HepG2 (cell line): Measurements from ENCODE around the gene TWNK. TPM values are rescaled to one million over a fixed set of nuclear protein-coding genes. Genes with fewer than 3 reads are reported as not detected.

ENCODE experiments used
- FLYWCH1 ChIP-seq: sonication (generic); formaldehyde crosslinking; IDR thresholded peaks from 2 replicates; pipeline ENCODE4 v1.8.1; 2023; ENCODE audit warnings: mild to moderate bottlenecking, missing genetic modification reagents
- FOXC1 ChIP-seq: sonication (generic); formaldehyde crosslinking; IDR thresholded peaks from 2 replicates; pipeline ENCODE4 v1.8.0; 2022; ENCODE audit warnings: mild to moderate bottlenecking, missing genetic modification reagents, borderline replicate concordance
- IKZF4 ChIP-seq: sonication (generic); formaldehyde crosslinking; IDR thresholded peaks from 2 replicates; pipeline ENCODE4 v1.5.1; 2020; ENCODE audit warnings: borderline replicate concordance, mild to moderate bottlenecking, low read depth, missing genetic modification reagents; ENCODE audit errors: not compliant biosample characterization
- ISL2 ChIP-seq: sonication (generic); formaldehyde crosslinking; IDR thresholded peaks from 2 replicates; pipeline ENCODE4 v1.5.0; 2020; ENCODE audit warnings: missing genetic modification reagents
- NR2F1 ChIP-seq, 2 experiments: fragments of 450-650 bp in 1 of 2; formaldehyde crosslinking in 1 of 2; IDR thresholded peaks; 2 replicates each; pipeline versions ENCODE4 v1.5.0 to v1.6.1; 2016 to 2020; ENCODE audit warnings: mild to moderate bottlenecking in 1 of 2, missing compliant biosample characterization in 1 of 2, missing genetic modification reagents in 1 of 2, moderate library complexity in 1 of 2
- NR2F2 ChIP-seq: IDR thresholded peaks from 2 replicates; pipeline ENCODE4 v1.6.1; 2012; ENCODE audit warnings: low read depth, inconsistent platforms, borderline replicate concordance
- POLR2G ChIP-seq: fragments of 200-400 bp; formaldehyde crosslinking; IDR thresholded peaks from 2 replicates; pipeline ENCODE4 v1.6.1; 2018; ENCODE audit warnings: mild to moderate bottlenecking, low read depth, low read length, moderate library complexity
- RFX3 ChIP-seq: IDR thresholded peaks from 2 replicates; pipeline ENCODE4 v1.6.1; 2016; ENCODE audit warnings: missing biosample characterization, missing genetic modification reagents
- SIN3B ChIP-seq: fragments of 150-350 bp; IDR thresholded peaks from 2 replicates; pipeline ENCODE4 v1.6.1; 2014; ENCODE audit warnings: low read length
- SMYD3 ChIP-seq: sonication (generic); formaldehyde crosslinking; IDR thresholded peaks from 2 replicates; pipeline ENCODE4 v1.8.1; 2023; ENCODE audit warnings: mild to moderate bottlenecking, missing genetic modification reagents
- TCF12 ChIP-seq, 2 experiments: fragments of 450-650 bp in 1 of 2; sonication (generic) in 1 of 2; formaldehyde crosslinking in 1 of 2; IDR thresholded peaks; 2 replicates each; pipeline versions ENCODE4 v1.6.1 to v1.8.0; 2017 to 2022; ENCODE audit warnings: antibody characterized with exemption in 1 of 2, mild to moderate bottlenecking in 1 of 2, missing genetic modification reagents in 1 of 2, moderate library complexity in 1 of 2
- U2AF1 ChIP-seq: fragments of 200-400 bp; formaldehyde crosslinking; optimal IDR thresholded peaks from 2 replicates; pipeline ENCODE3; 2017; ENCODE audit warnings: mild to moderate bottlenecking, low read depth, low read length
- ZMYM3 ChIP-seq: sonication (generic); formaldehyde crosslinking; IDR thresholded peaks from 2 replicates; pipeline ENCODE4 v1.5.1; 2020; ENCODE audit warnings: mild to moderate bottlenecking, missing genetic modification reagents
- ZNF24 ChIP-seq: fragments of 450-650 bp; IDR thresholded peaks from 2 replicates; pipeline ENCODE4 v1.6.1; 2017; ENCODE audit warnings: antibody characterized with exemption, mild to moderate bottlenecking
- ZNF713 ChIP-seq: sonication (generic); formaldehyde crosslinking; IDR thresholded peaks from 2 replicates; pipeline ENCODE4 v1.4.0; 2020; ENCODE audit warnings: mild to moderate bottlenecking, missing genetic modification reagents
- ZNF749 ChIP-seq: sonication (generic); formaldehyde crosslinking; IDR thresholded peaks from 2 replicates; pipeline ENCODE4 v1.8.0; 2022; ENCODE audit warnings: mild to moderate bottlenecking, missing genetic modification reagents, moderate library complexity, borderline replicate concordance
- ZNF788 ChIP-seq: sonication (generic); formaldehyde crosslinking; IDR thresholded peaks from 2 replicates; pipeline ENCODE4 v1.5.0; 2020; ENCODE audit warnings: mild to moderate bottlenecking, missing genetic modification reagents, borderline replicate concordance
- ZNF83 ChIP-seq: sonication (generic); formaldehyde crosslinking; IDR thresholded peaks from 2 replicates; pipeline ENCODE4 v1.4.0; 2020; ENCODE audit warnings: missing genetic modification reagents, mild to moderate bottlenecking, borderline replicate concordance
- polyA plus RNA-seq, 8 experiments: library from polyadenylated mRNA; depleted of rRNA in 3 of 8; stranded (reverse) in 7 of 8; unstranded in 1 of 8; fragments of >200 nt; fragmentation: Illumina TruSeq in 4 of 8; extraction: Trizol in 4 of 8; gene quantifications; 2 replicates each; pipeline versions ENCODE4 v1.2.1 to v1.2.3, GENCODE V29; 2011 to 2016; ENCODE audit warnings: low read depth in 4 of 8, missing spikeins in 1 of 8, mixed read lengths in 1 of 8; ENCODE audit not compliant: insufficient read depth in 1 of 8
- total RNA-seq, 5 experiments: library from RNA; depleted of rRNA; stranded (reverse); fragments of >200 nt; fragmentation: Illumina TruSeq; extraction: Trizol; gene quantifications; 2 replicates each; pipeline ENCODE4 v1.2.3, GENCODE V29; 2016; ENCODE audit warnings: low read depth in 1 of 5
- TF ChIP-seq, protein P1 (sequence below): sonication (generic); formaldehyde crosslinking; IDR thresholded peaks from 2 replicates; pipeline ENCODE4 v1.9.0; 2021; ENCODE audit warnings: mild to moderate bottlenecking, missing genetic modification reagents
- TF ChIP-seq, protein P2 (sequence below): sonication (generic); formaldehyde crosslinking; IDR thresholded peaks from 2 replicates; pipeline ENCODE4 v1.4.0; 2020; ENCODE audit warnings: mild to moderate bottlenecking, missing genetic modification reagents
- TF ChIP-seq, protein P3 (sequence below): sonication (generic); formaldehyde crosslinking; IDR thresholded peaks from 2 replicates; pipeline ENCODE4 v1.5.0; 2020; ENCODE audit warnings: missing genetic modification reagents

The TWNK gene
- total and polyA plus RNA-seq, 2 of the 13 experiments (the other 11 are each of a cell fraction or from before 2014, with no cell fraction given), result 10.7 to 16.5 TPM

DNA sequence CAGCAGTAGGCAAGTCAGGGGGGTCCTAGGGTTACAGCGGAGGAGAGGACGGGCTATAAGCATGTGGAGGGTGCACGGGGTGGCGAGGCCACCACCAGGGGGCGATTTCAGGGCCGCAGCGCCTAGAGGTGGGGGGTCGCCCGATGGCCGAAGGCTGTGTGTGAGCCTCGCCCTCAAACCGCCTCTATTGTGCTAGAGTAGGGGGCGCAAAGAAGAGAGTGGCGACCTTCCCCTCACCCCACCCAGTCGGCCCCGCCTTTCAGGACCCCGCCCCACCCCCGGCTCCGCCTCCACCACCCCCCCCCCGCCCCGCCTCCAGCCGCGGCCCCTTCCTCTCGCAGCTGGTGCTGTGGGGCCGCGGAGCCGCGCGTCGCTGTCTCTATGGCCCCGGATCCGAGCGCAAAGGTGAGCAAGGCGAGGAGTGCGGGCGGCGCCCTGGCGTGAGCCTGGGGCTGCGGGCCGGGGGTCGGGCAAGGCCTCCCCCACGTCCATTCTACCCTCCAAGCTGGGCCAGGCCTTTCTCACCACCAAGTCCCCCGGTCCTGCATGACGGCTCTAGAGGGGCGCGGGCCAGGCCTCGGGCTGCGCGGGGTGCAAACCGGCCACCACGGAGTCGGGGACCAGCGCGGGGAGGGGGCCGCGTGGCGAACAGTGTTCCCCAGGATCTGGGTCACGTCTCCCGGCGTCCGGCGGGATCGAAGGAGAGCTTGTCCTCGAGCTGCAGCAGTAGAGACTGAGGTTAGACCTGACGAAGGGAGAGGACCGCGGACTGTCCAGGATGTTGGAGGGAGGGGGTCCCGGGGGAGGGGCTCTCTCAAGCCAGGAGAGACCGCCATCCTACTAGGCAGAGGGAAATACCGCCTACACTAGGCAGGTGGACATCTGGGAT lies 17.9 kb upstream of the TWNK start, which contains the start of gene SEMA4G (continued):
- TF ChIP-seq, protein P1, sequence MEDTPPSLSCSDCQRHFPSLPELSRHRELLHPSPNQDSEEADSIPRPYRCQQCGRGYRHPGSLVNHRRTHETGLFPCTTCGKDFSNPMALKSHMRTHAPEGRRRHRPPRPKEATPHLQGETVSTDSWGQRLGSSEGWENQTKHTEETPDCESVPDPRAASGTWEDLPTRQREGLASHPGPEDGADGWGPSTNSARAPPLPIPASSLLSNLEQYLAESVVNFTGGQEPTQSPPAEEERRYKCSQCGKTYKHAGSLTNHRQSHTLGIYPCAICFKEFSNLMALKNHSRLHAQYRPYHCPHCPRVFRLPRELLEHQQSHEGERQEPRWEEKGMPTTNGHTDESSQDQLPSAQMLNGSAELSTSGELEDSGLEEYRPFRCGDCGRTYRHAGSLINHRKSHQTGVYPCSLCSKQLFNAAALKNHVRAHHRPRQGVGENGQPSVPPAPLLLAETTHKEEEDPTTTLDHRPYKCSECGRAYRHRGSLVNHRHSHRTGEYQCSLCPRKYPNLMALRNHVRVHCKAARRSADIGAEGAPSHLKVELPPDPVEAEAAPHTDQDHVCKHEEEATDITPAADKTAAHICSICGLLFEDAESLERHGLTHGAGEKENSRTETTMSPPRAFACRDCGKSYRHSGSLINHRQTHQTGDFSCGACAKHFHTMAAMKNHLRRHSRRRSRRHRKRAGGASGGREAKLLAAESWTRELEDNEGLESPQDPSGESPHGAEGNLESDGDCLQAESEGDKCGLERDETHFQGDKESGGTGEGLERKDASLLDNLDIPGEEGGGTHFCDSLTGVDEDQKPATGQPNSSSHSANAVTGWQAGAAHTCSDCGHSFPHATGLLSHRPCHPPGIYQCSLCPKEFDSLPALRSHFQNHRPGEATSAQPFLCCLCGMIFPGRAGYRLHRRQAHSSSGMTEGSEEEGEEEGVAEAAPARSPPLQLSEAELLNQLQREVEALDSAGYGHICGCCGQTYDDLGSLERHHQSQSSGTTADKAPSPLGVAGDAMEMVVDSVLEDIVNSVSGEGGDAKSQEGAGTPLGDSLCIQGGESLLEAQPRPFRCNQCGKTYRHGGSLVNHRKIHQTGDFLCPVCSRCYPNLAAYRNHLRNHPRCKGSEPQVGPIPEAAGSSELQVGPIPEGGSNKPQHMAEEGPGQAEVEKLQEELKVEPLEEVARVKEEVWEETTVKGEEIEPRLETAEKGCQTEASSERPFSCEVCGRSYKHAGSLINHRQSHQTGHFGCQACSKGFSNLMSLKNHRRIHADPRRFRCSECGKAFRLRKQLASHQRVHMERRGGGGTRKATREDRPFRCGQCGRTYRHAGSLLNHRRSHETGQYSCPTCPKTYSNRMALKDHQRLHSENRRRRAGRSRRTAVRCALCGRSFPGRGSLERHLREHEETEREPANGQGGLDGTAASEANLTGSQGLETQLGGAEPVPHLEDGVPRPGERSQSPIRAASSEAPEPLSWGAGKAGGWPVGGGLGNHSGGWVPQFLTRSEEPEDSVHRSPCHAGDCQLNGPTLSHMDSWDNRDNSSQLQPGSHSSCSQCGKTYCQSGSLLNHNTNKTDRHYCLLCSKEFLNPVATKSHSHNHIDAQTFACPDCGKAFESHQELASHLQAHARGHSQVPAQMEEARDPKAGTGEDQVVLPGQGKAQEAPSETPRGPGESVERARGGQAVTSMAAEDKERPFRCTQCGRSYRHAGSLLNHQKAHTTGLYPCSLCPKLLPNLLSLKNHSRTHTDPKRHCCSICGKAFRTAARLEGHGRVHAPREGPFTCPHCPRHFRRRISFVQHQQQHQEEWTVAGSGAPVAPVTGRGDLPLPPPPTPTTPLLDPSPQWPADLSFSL (CRISPR knock-in tag), result peak; percentile 42; the same call in 1 of the 2 replicates
- TF ChIP-seq SMYD3, result no peak
- no peak for TF ChIP-seq ZNF24
- TF ChIP-seq RFX3, result no peak
- peak; percentile 37; the same call in 1 of the 2 replicates for TF ChIP-seq POLR2G
- TF ChIP-seq FOXC1 (CRISPR knock-in tag), result no peak; the same call in 1 of the 2 replicates
- TF ChIP-seq NR2F1 (CRISPR knock-in tag; IDR thresholded peaks at IDR 0.05), result no peak
- no peak; the same call in 1 of the 2 replicates for TF ChIP-seq ISL2 (CRISPR knock-in tag)
- TF ChIP-seq ZNF788 (CRISPR knock-in tag), result peak; percentile 44; the same call in 1 of the 2 replicates
- TF ChIP-seq TCF12 (IDR thresholded peaks at IDR 0.05), result no peak
- peak; percentile 69 for TF ChIP-seq TCF12 (CRISPR knock-in tag; IDR thresholded peaks at IDR 0.05)
- TF ChIP-seq NR2F2, result no peak
- TF ChIP-seq, protein P2, sequence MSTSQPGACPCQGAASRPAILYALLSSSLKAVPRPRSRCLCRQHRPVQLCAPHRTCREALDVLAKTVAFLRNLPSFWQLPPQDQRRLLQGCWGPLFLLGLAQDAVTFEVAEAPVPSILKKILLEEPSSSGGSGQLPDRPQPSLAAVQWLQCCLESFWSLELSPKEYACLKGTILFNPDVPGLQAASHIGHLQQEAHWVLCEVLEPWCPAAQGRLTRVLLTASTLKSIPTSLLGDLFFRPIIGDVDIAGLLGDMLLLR (CRISPR knock-in tag), result peak; percentile 32; the same call in 1 of the 2 replicates
- TF ChIP-seq IKZF4 (CRISPR knock-in tag), result no peak
- peak; percentile 81 for TF ChIP-seq ZMYM3
- no peak for TF ChIP-seq ZNF713 (CRISPR knock-in tag)
- TF ChIP-seq FLYWCH1, result no peak
- no peak for TF ChIP-seq SIN3B
- TF ChIP-seq, protein P3, sequence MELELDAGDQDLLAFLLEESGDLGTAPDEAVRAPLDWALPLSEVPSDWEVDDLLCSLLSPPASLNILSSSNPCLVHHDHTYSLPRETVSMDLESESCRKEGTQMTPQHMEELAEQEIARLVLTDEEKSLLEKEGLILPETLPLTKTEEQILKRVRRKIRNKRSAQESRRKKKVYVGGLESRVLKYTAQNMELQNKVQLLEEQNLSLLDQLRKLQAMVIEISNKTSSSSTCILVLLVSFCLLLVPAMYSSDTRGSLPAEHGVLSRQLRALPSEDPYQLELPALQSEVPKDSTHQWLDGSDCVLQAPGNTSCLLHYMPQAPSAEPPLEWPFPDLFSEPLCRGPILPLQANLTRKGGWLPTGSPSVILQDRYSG (CRISPR knock-in tag), result no peak
- no peak for TF ChIP-seq ZNF749
- no peak for TF ChIP-seq U2AF1
- no peak for TF ChIP-seq ZNF83
